ENCODE results near the gene DNAH11.

- TF ChIP-seq CTCF (IDR thresholded peaks at IDR 0.05; ENCODE audit: control extremely low read depth in 1 of 3, insufficient read depth in 1 of 3, low read depth in 1 of 3, low read length in 3 of 3) (no peak), POLR2A (IDR thresholded peaks at IDR 0.05; ENCODE audit: control extremely low read depth in 1 of 2, low read depth in 2 of 2, low read length in 2 of 2) (no peak), EZH2 (IDR thresholded peaks at IDR 0.05; ENCODE audit: low read depth, low read length, severe bottlenecking) (no peak)
Measured at GRCh38 chr7:21702303-21702702, 159.5 kb downstream of the DNAH11 start.
